Adipocyte (in vitro differentiated cells): Measurements from ENCODE around the gene KLHDC10.

Experiments
- DNase-seq: peaks from one replicate; pipeline ENCODE4 v3.0.0-alpha.2; 2015; ENCODE audit warnings: low read depth
- H3K27me3 ChIP-seq: replicated peaks from 2 replicates; pipeline ENCODE4 v1.7.0; 2013; ENCODE audit warnings: mild to moderate bottlenecking, low read length, moderate library complexity; ENCODE audit not compliant: control insufficient read depth, insufficient read depth
- H3K36me3 ChIP-seq: 2 replicates; pipeline ENCODE4 v1.7.0; 2013; ENCODE audit warnings: low read length, mild to moderate bottlenecking, moderate library complexity; ENCODE audit not compliant: control insufficient read depth, insufficient read depth, severe bottlenecking
- H3K4me1 ChIP-seq: 2 replicates; pipeline ENCODE4 v1.7.0; 2013; ENCODE audit warnings: mild to moderate bottlenecking, low read length, moderate library complexity; ENCODE audit not compliant: control insufficient read depth, insufficient read depth
- H3K4me3 ChIP-seq: 2 replicates; pipeline ENCODE4 v1.7.0; 2013; ENCODE audit warnings: mild to moderate bottlenecking, low read length, moderate library complexity
- H3K9ac ChIP-seq: 2 replicates; pipeline ENCODE4 v1.7.0; 2013; ENCODE audit warnings: mild to moderate bottlenecking, low read length, moderate library complexity
- H3K9me3 ChIP-seq: 2 replicates; pipeline ENCODE4 v1.7.0; 2013; ENCODE audit warnings: mild to moderate bottlenecking, low read length, moderate library complexity; ENCODE audit not compliant: control insufficient read depth

The KLHDC10 gene

DNA sequence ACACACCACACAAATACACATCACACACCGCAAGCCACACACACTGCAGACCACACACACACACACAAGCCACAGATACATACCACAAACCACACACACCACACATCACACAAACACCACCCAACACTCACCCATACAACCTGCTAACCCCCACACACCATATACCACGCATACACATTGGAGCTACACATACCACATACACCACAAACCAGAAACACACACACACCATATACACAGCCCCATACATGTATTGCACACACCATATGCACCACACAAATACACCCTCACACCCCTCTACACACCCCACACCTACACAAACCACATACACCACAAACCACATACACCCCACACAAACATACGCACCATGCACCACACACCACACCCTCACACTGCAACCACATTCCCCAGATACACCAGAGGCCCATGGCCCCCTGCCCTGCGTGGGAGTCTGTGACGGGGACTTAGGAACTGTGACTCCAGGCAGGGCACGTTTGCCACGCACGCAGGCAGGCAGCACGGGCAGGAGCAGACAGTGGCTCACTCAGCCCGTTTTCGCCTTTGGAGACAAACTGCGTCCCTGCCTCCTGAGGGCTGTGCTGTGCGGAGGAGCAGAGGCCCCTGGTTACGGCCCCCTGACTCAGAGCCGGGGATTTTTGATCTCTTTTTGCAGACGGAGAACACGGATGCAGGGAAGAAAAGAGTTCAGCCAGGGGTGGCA lies 82.3 kb downstream of the KLHDC10 start:
- Histone ChIP-seq H3K36me3 (no peaks in the 10 kb centered on the region), H3K4me1 (peaks cover 12% of the 10 kb centered on the region), H3K9ac (peak overlapping the region; percentile 71), H3K9me3 (peaks cover 2% of the 10 kb centered on the region), H3K27me3 (no peaks in the 10 kb centered on the region), H3K4me3 (peak overlapping the region; percentile 38)
- no peak for DNase-seq

- peak overlapping the region; percentile 71 for H3K9ac ChIP-seq
- no peaks in the 10 kb centered on the region for H3K27me3 ChIP-seq
- peaks cover 2% of the 10 kb centered on the region for H3K9me3 ChIP-seq
- H3K4me3 ChIP-seq, result peak overlapping the region; percentile 38
- no peak for DNase-seq
- no peaks in the 10 kb centered on the region for H3K36me3 ChIP-seq
- H3K4me1 ChIP-seq, result peaks cover 12% of the 10 kb centered on the region
Observed at GRCh38 chr7:130153211-130153908, 83.0 kb downstream of the KLHDC10 start.

DNA sequence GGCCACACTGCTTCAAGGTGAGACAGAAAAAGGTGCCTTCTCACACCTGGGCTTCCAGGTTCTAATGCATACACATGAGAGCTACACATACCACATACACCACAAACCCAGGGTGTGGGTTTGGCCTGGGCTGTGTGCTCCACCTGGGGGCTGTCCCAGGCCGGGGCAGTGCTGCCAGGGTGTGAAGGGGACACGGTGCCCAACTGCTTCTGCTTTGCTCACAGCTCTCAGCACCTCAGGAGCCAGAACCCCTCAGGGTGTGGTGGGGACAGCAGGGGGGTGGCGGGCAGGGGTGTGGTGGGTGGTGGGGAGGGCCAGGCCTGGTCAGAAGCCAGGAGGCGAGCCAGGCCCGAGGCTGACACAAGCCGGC lies 83.8 kb downstream of the KLHDC10 start:
- DNase-seq, result no peak
- peaks cover 2% of the 10 kb centered on the region for H3K9me3 ChIP-seq
- no peak overlapping the region for H3K4me3 ChIP-seq
- H3K36me3 ChIP-seq, result no peaks in the 10 kb centered on the region
- no peak overlapping the region for H3K9ac ChIP-seq
- peaks cover 12% of the 10 kb centered on the region for H3K4me1 ChIP-seq
- no peaks in the 10 kb centered on the region for H3K27me3 ChIP-seq

DNA sequence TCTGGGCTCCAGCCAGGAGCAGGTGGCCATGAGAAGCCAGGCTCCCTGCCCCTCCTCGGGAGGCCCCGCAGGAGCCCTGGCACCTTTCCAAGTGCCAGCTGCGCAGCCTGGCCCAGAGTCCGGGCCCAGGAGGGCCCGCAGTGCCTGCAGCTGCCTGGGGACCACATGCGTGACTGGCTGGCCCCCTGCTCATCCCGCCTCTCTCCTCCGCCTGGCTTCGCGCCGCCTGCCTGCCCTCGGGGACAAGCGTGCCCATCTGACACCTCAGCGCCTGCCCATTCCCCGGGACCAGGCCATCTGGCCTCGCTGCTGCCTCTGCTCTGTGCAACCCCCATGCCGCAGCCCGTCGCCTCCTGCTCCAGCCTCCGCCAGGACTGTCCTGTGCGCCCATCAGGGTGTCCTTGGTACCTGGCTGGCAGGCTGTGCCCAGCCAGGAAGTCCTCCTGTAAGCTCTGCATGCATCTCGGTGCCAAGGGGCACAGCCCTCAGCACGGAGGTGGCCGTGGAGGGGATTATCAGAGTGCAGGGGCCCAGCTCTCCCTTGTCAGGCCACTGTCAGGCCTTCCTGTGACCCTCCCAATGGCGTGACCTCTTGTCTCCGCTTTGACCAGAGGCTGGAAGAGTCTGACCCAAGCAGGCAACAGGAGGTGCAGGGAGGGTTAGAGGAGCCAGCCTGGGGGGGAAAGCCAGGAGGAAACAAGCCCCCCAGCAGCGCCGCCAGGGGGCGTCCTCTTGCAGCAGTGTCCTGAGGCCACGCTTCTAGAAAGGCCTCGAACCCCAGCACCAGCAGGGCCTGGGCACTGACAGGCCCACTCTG lies 84.4 kb downstream of the KLHDC10 start:
- no peaks in the 10 kb centered on the region for H3K27me3 ChIP-seq
- peaks cover 12% of the 10 kb centered on the region for H3K4me1 ChIP-seq
- H3K9ac ChIP-seq, result no peak overlapping the region
- H3K9me3 ChIP-seq, result peaks cover 2% of the 10 kb centered on the region
- no peak for DNase-seq
- H3K4me3 ChIP-seq, result no peak overlapping the region
- H3K36me3 ChIP-seq, result peaks cover 3% of the 10 kb centered on the region

DNA sequence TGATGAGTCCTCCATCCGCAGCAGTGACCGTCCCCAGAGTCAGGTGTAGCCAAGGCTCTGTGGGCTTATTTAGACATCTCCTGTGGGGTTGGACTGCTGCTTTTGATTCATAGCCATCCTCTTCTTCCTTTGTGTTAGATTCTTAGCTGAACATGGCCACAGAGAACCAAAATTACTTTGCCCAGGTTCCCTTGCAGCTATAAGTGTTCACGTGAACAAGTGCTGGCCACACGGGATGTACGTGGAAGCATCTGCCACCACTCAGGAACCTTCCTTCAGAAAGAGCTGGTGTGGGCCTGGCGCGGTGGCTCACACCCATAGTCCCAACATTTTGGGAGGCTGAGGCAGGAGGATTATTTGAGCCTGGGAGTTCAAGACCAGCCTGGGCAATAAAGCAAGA lies 85.8 kb downstream of the KLHDC10 start:
- Histone ChIP-seq H3K4me1 (peaks cover 12% of the 10 kb centered on the region), H3K27me3 (no peaks in the 10 kb centered on the region), H3K9ac (no peak overlapping the region), H3K4me3 (no peak overlapping the region), H3K36me3 (peaks cover 13% of the 10 kb centered on the region), H3K9me3 (peaks cover 2% of the 10 kb centered on the region)
- DNase-seq, result no peak

- H3K4me3 ChIP-seq, result no peak overlapping the region
- H3K9me3 ChIP-seq, result peaks cover 2% of the 10 kb centered on the region
- H3K36me3 ChIP-seq, result peaks cover 25% of the 10 kb centered on the region
- no peak for DNase-seq
- H3K27me3 ChIP-seq, result no peaks in the 10 kb centered on the region
- H3K9ac ChIP-seq, result no peak overlapping the region
- peaks cover 11% of the 10 kb centered on the region for H3K4me1 ChIP-seq
Observed at GRCh38 chr7:130157700-130158099, 87.4 kb downstream of the KLHDC10 start.

DNA sequence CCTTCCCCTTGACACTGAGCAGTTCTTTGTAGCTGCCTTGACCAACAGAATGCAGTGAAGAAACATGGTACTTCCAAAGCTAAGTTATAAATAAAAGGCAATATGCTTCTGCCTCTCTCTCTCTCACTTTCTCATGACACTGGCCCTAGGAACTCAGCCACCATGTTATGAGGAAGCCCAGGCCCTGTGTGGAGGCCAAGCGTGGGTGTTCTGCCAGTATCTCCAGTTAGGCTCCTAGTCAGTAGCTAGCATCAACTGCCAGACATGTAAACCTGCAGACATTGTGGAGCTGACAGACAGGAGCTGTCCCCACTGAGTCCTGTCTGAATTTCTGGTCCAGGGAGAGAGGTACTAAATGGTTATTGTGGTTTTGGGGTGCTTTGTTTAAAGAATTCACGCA lies 89.7 kb downstream of the KLHDC10 start:
- Histone ChIP-seq H3K9ac (no peak overlapping the region), H3K9me3 (peaks cover 2% of the 10 kb centered on the region), H3K4me1 (no peaks in the 10 kb centered on the region), H3K4me3 (no peak overlapping the region), H3K27me3 (no peaks in the 10 kb centered on the region), H3K36me3 (peaks cover 46% of the 10 kb centered on the region)
- no peak for DNase-seq

DNA sequence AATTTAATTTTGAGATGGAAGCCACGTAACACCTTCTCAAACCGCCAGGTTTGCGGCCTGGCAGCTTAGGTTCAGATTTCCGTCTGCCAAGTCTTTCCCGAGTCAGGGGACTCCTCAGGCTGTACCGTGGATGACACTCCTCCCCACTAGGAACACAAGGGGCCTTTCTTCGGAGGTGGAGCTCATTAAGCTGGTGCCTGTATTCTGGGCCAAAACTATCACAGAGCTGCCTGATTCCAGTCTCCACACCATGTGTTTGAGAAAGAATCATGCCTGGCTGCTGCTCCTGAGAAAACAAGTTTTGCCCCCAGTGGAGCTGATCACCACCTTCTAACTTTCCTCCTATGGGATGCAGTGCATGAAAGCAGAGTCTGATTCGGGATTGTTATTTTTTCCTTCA lies 90.1 kb downstream of the KLHDC10 start:
- H3K36me3 ChIP-seq, result peaks cover 48% of the 10 kb centered on the region

DNA sequence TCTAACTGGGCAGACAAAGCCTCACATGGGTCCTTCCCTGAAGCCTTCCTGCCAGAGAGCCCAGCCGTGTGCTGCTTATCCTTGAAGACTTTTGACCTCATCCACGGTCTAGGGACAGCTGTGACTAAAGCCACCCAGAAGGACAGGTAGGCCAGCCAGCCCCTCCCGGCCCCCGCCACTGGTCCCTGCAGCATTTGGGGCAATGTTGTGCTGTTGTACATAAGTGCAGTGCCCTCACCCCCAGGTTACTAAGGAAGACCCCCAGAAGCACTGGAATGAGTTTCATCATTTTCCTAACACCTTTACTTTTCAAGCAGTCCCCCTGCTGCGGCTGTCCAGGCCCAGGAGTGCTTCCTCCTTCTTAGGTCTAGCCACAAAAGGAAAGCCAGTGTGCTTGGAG lies 91.9 kb downstream of the KLHDC10 start:
- Histone ChIP-seq H3K4me3 (no peak overlapping the region), H3K4me1 (no peaks in the 10 kb centered on the region), H3K9me3 (no peaks in the 10 kb centered on the region), H3K9ac (no peak overlapping the region), H3K36me3 (peaks cover 61% of the 10 kb centered on the region), H3K27me3 (no peaks in the 10 kb centered on the region)
- DNase-seq, result no peak

More for the DNA sequence above, 90.1 kb downstream of the KLHDC10 start:
- H3K9ac ChIP-seq, result no peak overlapping the region
- H3K4me3 ChIP-seq, result no peak overlapping the region
- peaks cover 2% of the 10 kb centered on the region for H3K9me3 ChIP-seq
- H3K4me1 ChIP-seq, result no peaks in the 10 kb centered on the region
- no peaks in the 10 kb centered on the region for H3K27me3 ChIP-seq
- no peak for DNase-seq

DNA sequence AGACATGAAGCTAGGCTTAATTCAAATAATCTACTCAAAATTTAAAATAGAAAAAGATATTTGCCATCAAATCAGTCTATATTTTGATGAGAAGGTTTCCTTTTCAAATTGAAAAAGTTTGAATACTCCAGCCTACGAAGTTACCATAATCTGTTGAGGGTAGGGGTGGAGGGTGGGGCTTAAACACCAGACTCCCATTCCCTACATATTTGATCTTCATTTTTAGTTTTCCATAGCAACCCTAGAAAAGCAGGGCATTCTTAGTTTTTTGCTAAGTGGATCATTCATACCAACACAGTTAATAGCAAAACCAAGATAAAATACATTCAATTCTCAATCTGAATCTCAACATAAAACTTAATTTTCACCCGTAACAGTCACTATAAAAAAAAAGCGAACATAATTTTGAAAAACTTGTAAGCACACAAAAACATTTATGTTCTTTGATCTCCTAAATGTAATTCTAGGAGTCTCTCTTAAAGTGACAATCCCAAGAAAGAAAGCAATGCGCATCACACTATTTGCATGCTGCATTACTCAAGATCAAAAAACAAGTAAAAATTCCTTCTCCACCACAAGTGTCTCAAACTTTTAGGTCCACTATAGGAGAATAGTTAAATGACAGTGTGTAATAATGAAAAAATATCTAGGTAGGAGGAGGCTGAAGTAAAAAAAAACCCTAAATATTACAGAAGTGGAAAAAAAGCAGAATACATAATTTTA lies 104.1 kb downstream of the KLHDC10 start:
- H3K4me3 ChIP-seq, result no peak overlapping the region
- H3K9ac ChIP-seq, result no peak overlapping the region
- no peak for DNase-seq
- H3K9me3 ChIP-seq, result no peaks in the 10 kb centered on the region
- no peaks in the 10 kb centered on the region for H3K27me3 ChIP-seq
- peaks cover 56% of the 10 kb centered on the region for H3K36me3 ChIP-seq
- H3K4me1 ChIP-seq, result no peaks in the 10 kb centered on the region

- Histone ChIP-seq H3K36me3 (peaks cover 62% of the 10 kb centered on the region), H3K9ac (no peak overlapping the region), H3K4me3 (no peak overlapping the region)
Observed at GRCh38 chr7:130178251-130178650, 107.9 kb downstream of the KLHDC10 start.

More at GRCh38 chr7:130178251-130178650, 107.9 kb downstream of the KLHDC10 start:
- Histone ChIP-seq H3K9me3 (no peaks in the 10 kb centered on the region), H3K27me3 (no peaks in the 10 kb centered on the region), H3K4me1 (no peaks in the 10 kb centered on the region)
- DNase-seq, result no peak
